Esophagus muscularis mucosa (tissue), 4 donors: ENCODE results near the gene POU2F1.

Experiments used
- CTCF ChIP-seq, 3 experiments: fragments of 200-600 bp in 2 of 3; fragments of 450-650 bp in 1 of 3; sonication (generic) in 2 of 3; IDR thresholded peaks; one replicate each; pipeline ENCODE4 v1.5.1; 2017 to 2019; ENCODE audit warnings: antibody characterized with exemption in 3 of 3, mild to moderate bottlenecking in 2 of 3, moderate library complexity in 1 of 3
- EP300 ChIP-seq: sonication (generic); formaldehyde crosslinking; IDR thresholded peaks from one replicate; pipeline ENCODE4 v1.6.1; 2017; ENCODE audit warnings: antibody characterized with exemption
- POLR2A ChIP-seq: fragments of 450-650 bp; IDR thresholded peaks from one replicate; pipeline ENCODE4 v1.6.1; 2017; ENCODE audit warnings: antibody characterized with exemption, moderate library complexity, mild to moderate bottlenecking, low read depth
- POLR2AphosphoS5 ChIP-seq, 2 donors: sonication (generic); formaldehyde crosslinking; IDR thresholded peaks; one replicate each; pipeline ENCODE4 v1.6.1; 2017; ENCODE audit warnings: antibody characterized with exemption in 2 of 2

- no peak for TF ChIP-seq CTCF (IDR thresholded peaks at IDR 0.05)
- no peak for TF ChIP-seq EP300
- no peak for TF ChIP-seq POLR2AphosphoS5 (IDR thresholded peaks at IDR 0.05)
- TF ChIP-seq POLR2A, result no peak
Measured at GRCh38 chr1:167450843-167451242, 230.2 kb downstream of the POU2F1 start.
